Ovary (tissue), 3 donors: ENCODE data around the gene MEGF9.

Experiments
- CTCF ChIP-seq, 3 donors: fragments of 450-650 bp in 2 of 3; fragments of 200-600 bp in 1 of 3; IDR thresholded peaks; one replicate each; pipeline versions ENCODE4 v1.5.1 to v1.8.0; 2016 to 2022; ENCODE audit warnings: antibody characterized with exemption in 3 of 3, mild to moderate bottlenecking in 1 of 3
- POLR2A ChIP-seq: fragments of 450-650 bp; IDR thresholded peaks from one replicate; pipeline ENCODE4 v1.6.1; 2017; ENCODE audit warnings: antibody characterized with exemption, mild to moderate bottlenecking, moderate library complexity
- donor health status: DM: no; HTN: no; CAD: no.

GRCh38 chr9:120683150-120683549 lies 31.1 kb downstream of the MEGF9 start:
- TF ChIP-seq CTCF (IDR thresholded peaks at IDR 0.05) (no peak), POLR2A (no peak)
